K562 (cell line): ENCODE measurements around the gene SLC35A2. TPM values are rescaled to one million over a fixed set of nuclear protein-coding genes. Genes with fewer than 3 reads are reported as not detected.

ENCODE experiments used
- NCOA2 ChIP-seq, 2 experiments: fragments of 450-650 bp; IDR thresholded peaks; 2 replicates each; pipeline ENCODE4 v1.6.1; 2018; ENCODE audit warnings: mild to moderate bottlenecking in 2 of 2, moderate library complexity in 1 of 2; ENCODE audit not compliant: partially characterized antibody in 2 of 2
- PRDM10 ChIP-seq: fragments of 450-650 bp; IDR thresholded peaks from 2 replicates; pipeline ENCODE4 v1.6.1; 2018; ENCODE audit not compliant: partially characterized antibody
- RCOR1 ChIP-seq, 2 experiments: IDR thresholded peaks; 2 replicates each; pipeline ENCODE4 v1.6.1; 2012; ENCODE audit warnings: low read depth in 2 of 2, low read length in 2 of 2, borderline replicate concordance in 1 of 2, improper control_type of control experiment in 1 of 2
- STAT6 ChIP-seq: sonication (generic); formaldehyde crosslinking; IDR thresholded peaks from 2 replicates; pipeline ENCODE4 v1.8.1; 2023; ENCODE audit warnings: mild to moderate bottlenecking, missing genetic modification reagents
- TAF1 ChIP-seq: IDR thresholded peaks from 2 replicates; pipeline ENCODE4 v1.6.1; 2011; ENCODE audit warnings: mild to moderate bottlenecking, low read length, moderate library complexity; ENCODE audit not compliant: insufficient read depth, control insufficient read depth, severe bottlenecking; ENCODE audit errors: extremely low read depth
- TFE3 ChIP-seq: fragments of 450-650 bp; formaldehyde crosslinking; IDR thresholded peaks from 2 replicates; pipeline ENCODE4 v1.4.0; 2020; ENCODE audit warnings: mild to moderate bottlenecking, mixed read lengths
- ZNF212 ChIP-seq: fragments of 450-650 bp; formaldehyde crosslinking; IDR thresholded peaks from 2 replicates; pipeline ENCODE4 v1.4.0; 2020; ENCODE audit warnings: mild to moderate bottlenecking
- ZNF239 ChIP-seq: fragments of 250-450 bp; sonication (Bioruptor Pico); IDR thresholded peaks from 2 replicates; pipeline ENCODE4 v1.4.0; 2020; ENCODE audit warnings: mild to moderate bottlenecking
- ZNF384 ChIP-seq: IDR thresholded peaks from 2 replicates; pipeline ENCODE4 v1.6.1; 2012; ENCODE audit warnings: low read depth, low read length, improper control_type of control experiment
- ZNF444 ChIP-seq: fragments of 250-450 bp; sonication (Bioruptor Pico); IDR thresholded peaks from 2 replicates; pipeline ENCODE4 v1.4.0; 2020; ENCODE audit warnings: mild to moderate bottlenecking, moderate library complexity
- polyA plus RNA-seq, 8 experiments: library from polyadenylated mRNA; depleted of rRNA in 4 of 8; stranded (reverse) in 5 of 8; unstranded in 3 of 8; fragments of >200 nt; fragmentation: Nextera tagmentation in 2 of 8; fragmentation: Illumina TruSeq in 1 of 8; extraction: Ambion mirVana in 2 of 8; extraction: Trizol in 1 of 8; gene quantifications; 2 replicates each; pipeline versions ENCODE4 v1.2.1 to v1.2.3, GENCODE V29; 2011 to 2014; ENCODE audit warnings: inconsistent platforms in 1 of 8, missing spikeins in 1 of 8
- total RNA-seq, 7 experiments: library from RNA; depleted of rRNA in 6 of 7; stranded (reverse); fragments of >200 nt in 6 of 7; fragmentation: Illumina TruSeq in 2 of 7; extraction: Trizol in 2 of 7; gene quantifications; 2 replicates each; pipeline versions ENCODE4 v1.2.1 to v1.2.3, GENCODE V29; 2011 to 2021; ENCODE audit warnings: low replicate concordance in 1 of 7
- TF ChIP-seq, protein P1 (sequence below): sonication (generic); formaldehyde crosslinking; IDR thresholded peaks from 2 replicates; pipeline ENCODE4 v1.8.0; 2022; ENCODE audit warnings: missing genetic modification reagents, mild to moderate bottlenecking, borderline replicate concordance
- TF ChIP-seq, protein P2 (sequence below), 2 experiments: fragments of 450-650 bp; IDR thresholded peaks; 2 replicates each; pipeline ENCODE4 v1.6.1; 2016
- TF ChIP-seq, protein P3 (sequence below): IDR thresholded peaks from 3 replicates; pipeline ENCODE4 v1.6.1; 2011; ENCODE audit warnings: borderline replicate concordance, mild to moderate bottlenecking, moderate library complexity; ENCODE audit not compliant: insufficient read length; ENCODE audit errors: extremely low read depth

The SLC35A2 gene
- total and polyA plus RNA-seq, 9 of the 15 experiments (the other 6 are each of a cell fraction or from before 2014, with no cell fraction given) = 3.3 to 38.9 (median 20.0) TPM

- no peak for TF ChIP-seq PRDM10
- TF ChIP-seq STAT6 (CRISPR knock-in tag) = no peak
- no peak for TF ChIP-seq ZNF212
- TF ChIP-seq, protein P1, sequence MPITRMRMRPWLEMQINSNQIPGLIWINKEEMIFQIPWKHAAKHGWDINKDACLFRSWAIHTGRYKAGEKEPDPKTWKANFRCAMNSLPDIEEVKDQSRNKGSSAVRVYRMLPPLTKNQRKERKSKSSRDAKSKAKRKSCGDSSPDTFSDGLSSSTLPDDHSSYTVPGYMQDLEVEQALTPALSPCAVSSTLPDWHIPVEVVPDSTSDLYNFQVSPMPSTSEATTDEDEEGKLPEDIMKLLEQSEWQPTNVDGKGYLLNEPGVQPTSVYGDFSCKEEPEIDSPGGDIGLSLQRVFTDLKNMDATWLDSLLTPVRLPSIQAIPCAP (CRISPR knock-in tag) = no peak
- no peak for TF ChIP-seq ZNF239 (CRISPR knock-in tag)
- TF ChIP-seq, protein P2, sequence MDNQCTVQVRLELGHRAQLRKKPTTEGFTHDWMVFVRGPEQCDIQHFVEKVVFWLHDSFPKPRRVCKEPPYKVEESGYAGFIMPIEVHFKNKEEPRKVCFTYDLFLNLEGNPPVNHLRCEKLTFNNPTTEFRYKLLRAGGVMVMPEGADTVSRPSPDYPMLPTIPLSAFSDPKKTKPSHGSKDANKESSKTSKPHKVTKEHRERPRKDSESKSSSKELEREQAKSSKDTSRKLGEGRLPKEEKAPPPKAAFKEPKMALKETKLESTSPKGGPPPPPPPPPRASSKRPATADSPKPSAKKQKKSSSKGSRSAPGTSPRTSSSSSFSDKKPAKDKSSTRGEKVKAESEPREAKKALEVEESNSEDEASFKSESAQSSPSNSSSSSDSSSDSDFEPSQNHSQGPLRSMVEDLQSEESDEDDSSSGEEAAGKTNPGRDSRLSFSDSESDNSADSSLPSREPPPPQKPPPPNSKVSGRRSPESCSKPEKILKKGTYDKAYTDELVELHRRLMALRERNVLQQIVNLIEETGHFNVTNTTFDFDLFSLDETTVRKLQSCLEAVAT (IDR thresholded peaks at IDR 0.05) = 0 out of 4 replicates have a peak, but pooled peaks of 1 of the 2 experiments have one; percentile 18
- no peak for TF ChIP-seq TFE3
- no peak for TF ChIP-seq NCOA2 (IDR thresholded peaks at IDR 0.05; ENCODE audit: partially characterized antibody in 2 of 2)
- no peak for TF ChIP-seq ZNF444 (CRISPR knock-in tag)
- no peak for TF ChIP-seq RCOR1 (IDR thresholded peaks at IDR 0.05; ENCODE audit: borderline replicate concordance in 1 of 2, low read depth in 2 of 2, low read length in 2 of 2)
- peak; percentile 98 for TF ChIP-seq ZNF384
- TF ChIP-seq, protein P3, sequence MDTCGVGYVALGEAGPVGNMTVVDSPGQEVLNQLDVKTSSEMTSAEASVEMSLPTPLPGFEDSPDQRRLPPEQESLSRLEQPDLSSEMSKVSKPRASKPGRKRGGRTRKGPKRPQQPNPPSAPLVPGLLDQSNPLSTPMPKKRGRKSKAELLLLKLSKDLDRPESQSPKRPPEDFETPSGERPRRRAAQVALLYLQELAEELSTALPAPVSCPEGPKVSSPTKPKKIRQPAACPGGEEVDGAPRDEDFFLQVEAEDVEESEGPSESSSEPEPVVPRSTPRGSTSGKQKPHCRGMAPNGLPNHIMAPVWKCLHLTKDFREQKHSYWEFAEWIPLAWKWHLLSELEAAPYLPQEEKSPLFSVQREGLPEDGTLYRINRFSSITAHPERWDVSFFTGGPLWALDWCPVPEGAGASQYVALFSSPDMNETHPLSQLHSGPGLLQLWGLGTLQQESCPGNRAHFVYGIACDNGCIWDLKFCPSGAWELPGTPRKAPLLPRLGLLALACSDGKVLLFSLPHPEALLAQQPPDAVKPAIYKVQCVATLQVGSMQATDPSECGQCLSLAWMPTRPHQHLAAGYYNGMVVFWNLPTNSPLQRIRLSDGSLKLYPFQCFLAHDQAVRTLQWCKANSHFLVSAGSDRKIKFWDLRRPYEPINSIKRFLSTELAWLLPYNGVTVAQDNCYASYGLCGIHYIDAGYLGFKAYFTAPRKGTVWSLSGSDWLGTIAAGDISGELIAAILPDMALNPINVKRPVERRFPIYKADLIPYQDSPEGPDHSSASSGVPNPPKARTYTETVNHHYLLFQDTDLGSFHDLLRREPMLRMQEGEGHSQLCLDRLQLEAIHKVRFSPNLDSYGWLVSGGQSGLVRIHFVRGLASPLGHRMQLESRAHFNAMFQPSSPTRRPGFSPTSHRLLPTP = no peak
- peak; percentile 33 for TF ChIP-seq TAF1
Measured at GRCh38 chrX:48958635-48959094, 47.2 kb upstream of the SLC35A2 start (continued).
